Lower leg skin (tissue), 3 donors: ENCODE results near the gene RRP15.

Experiments used
- CTCF ChIP-seq, 3 donors: fragments of 450-650 bp; IDR thresholded peaks; one replicate each; pipeline ENCODE4 v1.5.1; 2016; ENCODE audit warnings: antibody characterized with exemption in 3 of 3, mild to moderate bottlenecking in 3 of 3, moderate library complexity in 2 of 3
- POLR2A ChIP-seq, 2 donors: fragments of 450-650 bp; IDR thresholded peaks; one replicate each; pipeline ENCODE4 v1.6.1; 2016 to 2017; ENCODE audit warnings: antibody characterized with exemption in 2 of 2, mild to moderate bottlenecking in 1 of 2, moderate library complexity in 1 of 2

- TF ChIP-seq CTCF (IDR thresholded peaks at IDR 0.05): no peak
- no peak for TF ChIP-seq POLR2A (IDR thresholded peaks at IDR 0.05)
Measured at GRCh38 chr1:218384581-218384993, 99.5 kb downstream of the RRP15 start.
